Fibroblast of lung (primary cell): ENCODE data around the gene CHD9.

Experiments
- EZH2 ChIP-seq: IDR thresholded peaks from 2 replicates; pipeline ENCODE4 v1.5.1; 2012; ENCODE audit warnings: low read length, control low read depth, mild to moderate bottlenecking; ENCODE audit errors: missing control alignments
- TF ChIP-seq, protein P1 (sequence below), 2 donors: IDR thresholded peaks in 1 of 2; conservative IDR thresholded peaks in 1 of 2; 1 replicate in 1 of 2; 2 replicates in 1 of 2; pipeline ENCODE4 v1.5.1; 2011 to 2012; ENCODE audit warnings: low read length in 2 of 2, control low read depth in 1 of 2, inconsistent platforms in 1 of 2, low read depth in 1 of 2, mild to moderate bottlenecking in 1 of 2

DNA sequence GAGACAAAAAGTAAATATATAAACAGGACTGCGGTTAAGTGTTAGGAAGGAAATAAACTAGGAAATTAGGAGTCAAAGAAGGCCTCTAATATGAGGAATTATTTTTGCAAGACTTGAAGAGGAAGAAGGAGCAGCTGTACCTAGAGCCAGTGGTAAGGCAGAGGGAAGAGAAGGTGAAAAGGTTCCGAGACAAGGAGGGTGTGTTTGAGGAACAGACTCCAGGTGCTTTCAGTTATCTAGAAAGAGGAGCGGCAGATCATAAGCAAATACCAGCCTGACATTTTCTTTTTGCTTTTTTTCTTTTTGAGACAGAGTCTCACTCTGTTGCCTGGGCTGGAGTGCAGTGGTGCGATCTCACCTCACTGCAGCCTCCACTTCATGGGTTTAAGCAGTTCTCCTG lies 61.0 kb downstream of the CHD9 start:
- TF ChIP-seq, protein P1, sequence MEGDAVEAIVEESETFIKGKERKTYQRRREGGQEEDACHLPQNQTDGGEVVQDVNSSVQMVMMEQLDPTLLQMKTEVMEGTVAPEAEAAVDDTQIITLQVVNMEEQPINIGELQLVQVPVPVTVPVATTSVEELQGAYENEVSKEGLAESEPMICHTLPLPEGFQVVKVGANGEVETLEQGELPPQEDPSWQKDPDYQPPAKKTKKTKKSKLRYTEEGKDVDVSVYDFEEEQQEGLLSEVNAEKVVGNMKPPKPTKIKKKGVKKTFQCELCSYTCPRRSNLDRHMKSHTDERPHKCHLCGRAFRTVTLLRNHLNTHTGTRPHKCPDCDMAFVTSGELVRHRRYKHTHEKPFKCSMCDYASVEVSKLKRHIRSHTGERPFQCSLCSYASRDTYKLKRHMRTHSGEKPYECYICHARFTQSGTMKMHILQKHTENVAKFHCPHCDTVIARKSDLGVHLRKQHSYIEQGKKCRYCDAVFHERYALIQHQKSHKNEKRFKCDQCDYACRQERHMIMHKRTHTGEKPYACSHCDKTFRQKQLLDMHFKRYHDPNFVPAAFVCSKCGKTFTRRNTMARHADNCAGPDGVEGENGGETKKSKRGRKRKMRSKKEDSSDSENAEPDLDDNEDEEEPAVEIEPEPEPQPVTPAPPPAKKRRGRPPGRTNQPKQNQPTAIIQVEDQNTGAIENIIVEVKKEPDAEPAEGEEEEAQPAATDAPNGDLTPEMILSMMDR (conservative IDR thresholded peaks at IDR 0.05 in 1 of 2, IDR thresholded peaks at IDR 0.05 in 1 of 2; ENCODE audit: low read depth in 1 of 2, low read length in 2 of 2) = no peak
- TF ChIP-seq EZH2 = no peak
